Stimulated activated naive CD8-positive, alpha-beta T cell treated with anti-CD3 and anti-CD28 coated beads, Interleukin-15, Interleukin-2, amounts not matched to agents 100 U/mL and 50 U/mL, for 24 hours (primary cell): ENCODE measurements around the gene EIF4E.
A peak's percentile ranks its signal among the peaks of the same experiment; 100 is the strongest.
"Not testable (repeated sequence)": the region's sequence is repeated elsewhere in the genome, so short reads cannot be mapped to it uniquely, and the experiment has no call there.

Source experiments
- ATAC-seq: fragments of 150-1000 bp; cut with Tn5 transposase; one replicate; pipeline ENCODE4 v1.10.0; 2021
- DNase-seq: peaks from one replicate; pipeline ENCODE4 v3.0.0; 2021

The EIF4E gene

GRCh38 chr4:98928505-98929340, at the start of gene EIF4E:
Gene EIF4E, minus strand, starts transcription at chr4:98929133. Its CDS starts 21 bp downstream, at chr4:98929112.
- DNase-seq (peak; percentile 93), ATAC-seq (peak; percentile 70)

GRCh38 chr4:98977557-98977956, 48.6 kb upstream of the EIF4E start:
- DNase-seq (no peak), ATAC-seq (no peak)

DNA sequence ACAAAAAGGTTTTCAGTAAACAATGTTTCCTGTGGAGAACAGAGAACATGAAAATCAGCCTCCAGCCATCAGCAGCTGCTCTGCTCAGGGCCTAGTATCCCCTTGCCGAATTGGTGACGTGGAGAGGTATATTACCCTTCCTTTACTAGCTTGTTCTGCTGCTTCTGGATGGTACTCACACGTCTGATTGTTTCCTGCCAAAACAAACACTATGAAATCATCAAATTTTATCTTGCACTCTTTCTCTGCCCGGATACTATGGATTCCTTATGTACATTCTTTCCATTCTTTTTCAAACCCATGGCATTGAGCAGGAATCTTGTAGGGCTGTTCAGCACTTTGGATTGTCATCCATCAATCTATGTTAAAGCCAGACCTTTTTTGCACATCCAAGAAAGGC, 47.8 kb upstream of the EIF4E start:
- DNase-seq (no peak), ATAC-seq (no peak)

- ATAC-seq (no peak), DNase-seq (no peak)
These were observed 41.2 kb upstream of the EIF4E start for GRCh38 chr4:98969878-98970785.

- DNase-seq: no peak
- ATAC-seq: no peak
These were observed 38.9 kb upstream of the EIF4E start for GRCh38 chr4:98967786-98968329.

DNA sequence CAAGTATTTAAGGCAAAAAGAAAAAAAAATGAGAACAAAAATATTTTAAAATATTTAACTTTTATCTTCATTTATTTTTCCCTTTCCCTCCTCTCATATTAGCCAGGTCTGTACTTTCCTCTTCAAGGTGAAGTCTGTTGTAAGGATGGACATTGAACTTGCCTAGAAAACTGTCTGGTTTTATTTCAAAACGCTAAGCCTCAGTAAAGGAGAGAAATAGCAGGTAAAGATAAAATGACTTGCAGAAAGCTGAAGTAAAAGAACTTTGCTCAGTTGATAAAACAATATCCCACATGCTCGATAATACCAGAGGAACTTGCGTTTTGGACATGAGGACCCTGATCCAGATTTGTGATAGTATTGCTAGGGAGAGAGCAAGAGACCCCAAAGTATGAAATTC, 38.0 kb upstream of the EIF4E start:
- DNase-seq (no peak), ATAC-seq (no peak)

- ATAC-seq: peak; percentile 36
- no peak for DNase-seq
These were observed 34.9 kb upstream of the EIF4E start for GRCh38 chr4:98963538-98964433.

DNA sequence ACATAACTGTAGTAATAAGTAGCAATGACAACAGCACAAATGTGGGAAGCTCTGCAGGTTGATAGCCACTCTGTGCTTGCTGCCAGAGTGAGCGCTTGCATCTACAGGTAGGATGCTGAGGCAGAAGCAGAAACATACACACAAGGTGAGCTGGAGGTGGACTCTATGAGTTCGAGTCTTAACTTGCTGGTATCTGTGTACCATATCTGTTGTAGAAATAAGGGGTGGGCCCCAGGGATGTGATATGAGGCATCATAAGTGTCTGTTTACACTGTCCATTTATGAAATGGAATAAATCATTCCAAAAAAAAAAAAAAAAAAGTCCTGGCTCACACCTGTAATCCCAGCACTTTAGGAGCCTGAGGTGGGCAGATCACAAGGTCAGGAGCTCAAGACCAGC, 32.8 kb upstream of the EIF4E start:
- ATAC-seq: no peak
- DNase-seq: no peak

GRCh38 chr4:98959411-98959810, 30.5 kb upstream of the EIF4E start:
- ATAC-seq (no peak), DNase-seq (no peak)

DNA sequence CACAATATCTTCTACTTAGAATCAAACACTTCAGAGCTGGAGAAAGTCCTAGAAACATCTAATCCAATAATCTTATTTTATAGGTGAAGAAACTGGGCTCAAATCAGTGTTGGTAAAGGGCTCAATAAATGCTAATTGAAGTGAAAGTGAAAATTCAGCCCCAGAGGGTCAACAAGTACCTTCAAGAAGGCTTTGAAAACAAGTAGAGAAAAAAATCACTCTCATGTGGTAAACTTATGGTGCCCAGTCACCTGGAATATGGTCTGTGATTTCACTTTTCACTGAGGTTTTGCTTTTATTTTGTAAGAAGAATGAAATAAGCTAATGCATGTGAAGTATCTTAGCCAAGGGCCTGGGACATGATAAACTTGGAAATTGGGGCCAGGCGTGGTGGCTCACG, 29.1 kb upstream of the EIF4E start:
- DNase-seq (no peak), ATAC-seq (no peak)

DNA sequence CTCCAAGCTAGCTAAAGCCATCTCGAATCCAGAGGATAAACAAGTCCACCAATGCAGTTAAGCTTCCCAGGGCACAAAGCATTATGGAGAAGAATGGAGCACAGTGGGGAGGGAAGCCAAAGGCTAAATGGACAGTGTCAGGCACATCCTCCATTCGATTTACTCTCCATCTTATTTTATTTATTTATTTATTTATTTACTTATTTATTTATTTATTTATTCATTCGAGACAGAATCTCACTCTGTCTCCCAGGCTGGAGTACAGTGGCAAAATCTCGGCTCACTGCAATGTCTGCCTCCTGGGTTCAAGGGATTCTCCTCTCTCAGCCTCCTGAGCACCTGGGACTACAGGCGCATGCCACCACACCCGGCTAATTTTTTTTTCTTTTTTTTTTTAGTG, 26.3 kb upstream of the EIF4E start:
- no peak for ATAC-seq
- no peak for DNase-seq

DNA sequence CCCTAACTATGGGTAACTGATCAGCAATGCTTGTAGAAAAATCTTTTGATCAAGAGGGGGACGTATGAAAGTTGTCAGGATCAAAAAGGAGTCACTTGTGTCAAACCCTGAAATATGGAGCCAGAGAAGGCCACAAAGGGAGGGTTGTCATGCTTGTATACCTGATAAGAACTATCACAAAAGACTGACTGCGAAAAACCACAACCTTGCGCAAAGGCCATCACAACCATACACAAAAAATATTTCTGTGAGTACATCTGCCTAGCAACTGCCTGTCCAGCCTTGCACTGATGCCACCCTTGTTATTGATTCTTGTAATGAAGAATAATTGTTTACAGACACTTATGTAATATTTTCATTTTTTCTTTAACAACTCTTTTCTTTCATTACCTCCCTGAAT, 22.8 kb upstream of the EIF4E start:
- ATAC-seq: no peak
- no peak for DNase-seq

GRCh38 chr4:98950925-98951324, 22.0 kb upstream of the EIF4E start:
- peak; percentile 73 for ATAC-seq

GRCh38 chr4:98946359-98946758, 17.4 kb upstream of the EIF4E start:
- ATAC-seq (no peak), DNase-seq (no peak)

More at GRCh38 chr4:98950925-98951324, 22.0 kb upstream of the EIF4E start:
- no peak for DNase-seq

GRCh38 chr4:98945297-98945850, 16.4 kb upstream of the EIF4E start:
- DNase-seq: no peak
- ATAC-seq: no peak

DNA sequence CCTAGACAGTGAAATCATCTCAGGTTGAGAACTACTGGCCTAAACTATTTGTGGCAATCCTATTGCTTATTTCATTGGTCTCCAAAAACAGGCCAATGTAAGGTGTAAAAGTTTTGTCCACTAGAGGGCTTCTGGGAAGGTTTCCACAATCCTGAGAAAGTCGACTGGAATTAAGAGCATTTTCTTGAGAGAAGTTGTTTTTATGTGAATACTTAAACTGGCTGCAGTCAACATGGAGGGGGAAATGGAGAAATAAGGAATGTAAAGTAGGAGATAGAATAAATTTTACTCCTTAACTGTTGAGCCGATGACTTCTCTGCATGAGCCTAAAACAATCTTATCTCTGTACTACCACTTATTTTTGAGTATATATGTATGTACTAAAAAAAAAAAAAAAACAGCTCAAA, 11.0 kb upstream of the EIF4E start:
- DNase-seq (no peak), ATAC-seq (no peak)

- peak; percentile 55 for ATAC-seq
These were observed 10.5 kb upstream of the EIF4E start for GRCh38 chr4:98939438-98939837.

DNA sequence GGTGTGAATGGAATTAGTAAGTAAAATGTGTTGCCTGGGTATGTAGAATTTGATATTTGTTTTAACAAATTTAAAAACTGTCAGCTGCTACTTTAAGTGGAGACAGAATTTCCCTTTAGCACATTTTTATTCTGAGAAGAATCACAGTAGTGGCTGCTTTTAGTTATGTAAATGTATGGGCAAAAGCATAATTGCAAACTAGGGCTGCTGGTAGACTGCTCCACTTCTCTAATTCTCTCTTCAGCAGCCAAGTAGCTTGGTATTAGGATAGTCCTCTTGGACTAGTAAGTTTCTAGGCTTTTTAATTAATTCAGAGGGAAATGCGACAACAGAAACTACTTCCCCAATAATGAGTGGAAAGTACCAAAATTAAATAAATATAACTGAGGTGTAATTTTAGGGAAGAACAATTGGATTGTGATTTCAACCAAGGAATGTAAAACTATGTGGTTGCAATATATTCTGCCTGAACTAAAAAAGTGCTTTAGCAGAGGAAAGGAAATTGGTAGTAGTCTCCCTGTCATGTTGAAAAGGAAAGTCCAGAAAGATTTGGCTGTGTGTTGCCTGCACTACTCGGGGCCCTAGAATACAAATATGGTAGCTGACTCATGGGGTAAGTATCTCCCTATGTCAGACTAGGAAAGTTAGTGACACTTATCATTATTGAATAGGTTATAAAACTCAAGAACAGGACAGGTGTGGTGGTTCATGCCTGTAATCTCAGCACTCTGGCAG, 9.2 kb upstream of the EIF4E start:
- ATAC-seq (peak; percentile 77), DNase-seq (no peak)

More at GRCh38 chr4:98939438-98939837, 10.5 kb upstream of the EIF4E start:
- DNase-seq: no peak

GRCh38 chr4:98935633-98936032, 6.7 kb upstream of the EIF4E start:
- DNase-seq (no peak), ATAC-seq (no peak)

- not testable (repeated sequence) for ATAC-seq, DNase-seq
These were observed 5.9 kb upstream of the EIF4E start for GRCh38 chr4:98934851-98935250.

DNA sequence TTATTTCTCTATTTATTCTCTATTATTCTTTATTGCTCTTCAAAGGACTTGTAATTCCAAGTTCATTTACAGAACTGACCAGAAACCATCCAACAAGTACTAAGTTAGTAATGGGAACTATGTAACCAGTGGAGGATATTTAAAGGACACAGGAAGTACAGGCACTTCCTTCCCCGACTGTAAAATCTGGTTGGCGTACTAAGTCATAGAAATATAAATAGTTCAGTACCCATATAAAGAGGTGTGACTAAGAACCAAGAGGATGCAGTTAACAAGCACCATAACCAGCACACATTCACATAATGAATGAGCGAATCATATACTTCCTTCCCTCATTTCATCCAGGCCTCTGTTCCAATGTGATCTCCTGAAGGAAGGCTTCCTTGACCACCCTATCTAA, 3.6 kb upstream of the EIF4E start:
- DNase-seq (no peak), ATAC-seq (no peak)
